Astrocyte of the hippocampus (primary cell): Measurements from ENCODE around the gene KCNJ9.
"Not testable (repeated sequence)": the region's sequence is repeated elsewhere in the genome, so short reads cannot be mapped to it uniquely, and the experiment has no call there.

Experiments
- DNase-seq: peaks from one replicate; pipeline ENCODE4 v3.0.0; 2011; ENCODE audit warnings: low read depth, low spot score

The KCNJ9 gene

GRCh38 chr1:160103658-160104408, 22.5 kb downstream of the KCNJ9 start:
- no peak for DNase-seq

GRCh38 chr1:160104486-160104885, 23.1 kb downstream of the KCNJ9 start:
- DNase-seq, result no peak

- no peak for DNase-seq
Observed at GRCh38 chr1:160105155-160105554, 23.8 kb downstream of the KCNJ9 start.

GRCh38 chr1:160107512-160107911, 26.2 kb downstream of the KCNJ9 start:
- DNase-seq, result no peak

- peak; percentile 65 for DNase-seq
Observed at GRCh38 chr1:160108888-160109662, 27.7 kb downstream of the KCNJ9 start.

- DNase-seq, result no peak
Observed at GRCh38 chr1:160109686-160110085, 28.3 kb downstream of the KCNJ9 start.

- DNase-seq, result not testable (repeated sequence)
Observed at GRCh38 chr1:160111462-160111861, 30.1 kb downstream of the KCNJ9 start.

- DNase-seq, result no peak
Observed at GRCh38 chr1:160112357-160112756, 31.0 kb downstream of the KCNJ9 start.

- DNase-seq, result no peak
Observed at GRCh38 chr1:160113407-160113806, 32.1 kb downstream of the KCNJ9 start.

GRCh38 chr1:160114085-160114484, 32.7 kb downstream of the KCNJ9 start:
- no peak for DNase-seq

GRCh38 chr1:160115545-160116282, 34.4 kb downstream of the KCNJ9 start, which contains the start of gene ATP1A2:
Gene ATP1A2, plus strand, starts transcription at chr1:160115759. Its CDS starts 103 bp downstream, at chr1:160115862.
- no peak for DNase-seq

GRCh38 chr1:160116283-160117147, 35.2 kb downstream of the KCNJ9 start:
- peak; percentile 44 for DNase-seq

- DNase-seq, result no peak
Observed at GRCh38 chr1:160117300-160117699, 36.0 kb downstream of the KCNJ9 start.

GRCh38 chr1:160117709-160118183, 36.4 kb downstream of the KCNJ9 start:
- DNase-seq, result peak; percentile 75

GRCh38 chr1:160118928-160119327, 37.6 kb downstream of the KCNJ9 start:
- DNase-seq, result no peak

- DNase-seq, result no peak
Observed at GRCh38 chr1:160120797-160121196, 39.5 kb downstream of the KCNJ9 start.

GRCh38 chr1:160121388-160121787, 40.0 kb downstream of the KCNJ9 start:
- no peak for DNase-seq

GRCh38 chr1:160122978-160123495, 41.7 kb downstream of the KCNJ9 start:
- DNase-seq, result no peak

GRCh38 chr1:160123726-160124125, 42.4 kb downstream of the KCNJ9 start:
- DNase-seq, result no peak

GRCh38 chr1:160124705-160125478, 43.6 kb downstream of the KCNJ9 start:
- DNase-seq, result peak; percentile 83
